ENCODE data around the gene GSDME.

The GSDME gene

GRCh38 chr7:24718977-24719491 lies 38.2 kb downstream of the GSDME start:
- no peak for DNase-seq

- DNase-seq = no peak
Measured at GRCh38 chr7:24718431-24718831, 38.8 kb downstream of the GSDME start.

GRCh38 chr7:24717694-24718320 lies 39.5 kb downstream of the GSDME start:
- no peak for DNase-seq

GRCh38 chr7:24717247-24717622 lies 40.0 kb downstream of the GSDME start:
- no peak for DNase-seq

- DNase-seq = no peak
Measured at GRCh38 chr7:24716480-24717246, 40.6 kb downstream of the GSDME start.

- peak in 1 of 2 donors; percentile 24 for DNase-seq
Measured at GRCh38 chr7:24715661-24716479, 41.4 kb downstream of the GSDME start.

- no peak for DNase-seq
Measured at GRCh38 chr7:24715171-24715570, 42.1 kb downstream of the GSDME start.

- no peak for DNase-seq
Measured at GRCh38 chr7:24714676-24715010, 42.6 kb downstream of the GSDME start.

- no peak for DNase-seq
Measured at GRCh38 chr7:24713850-24714675, 43.2 kb downstream of the GSDME start.

GRCh38 chr7:24713039-24713793 lies 44.0 kb downstream of the GSDME start:
- DNase-seq = no peak

GRCh38 chr7:24709585-24710360 lies 47.5 kb downstream of the GSDME start:
- DNase-seq = no peak

- DNase-seq = no peak
Measured at GRCh38 chr7:24709051-24709450, 48.2 kb downstream of the GSDME start.

- DNase-seq = no peak
Measured at GRCh38 chr7:24707988-24708615, 49.2 kb downstream of the GSDME start.

GRCh38 chr7:24706211-24707170 lies 50.8 kb downstream of the GSDME start:
- no peak for DNase-seq

- DNase-seq = no peak
Measured at GRCh38 chr7:24705461-24705954, 51.8 kb downstream of the GSDME start.

GRCh38 chr7:24704311-24704710 lies 53.0 kb downstream of the GSDME start:
- no peak for DNase-seq

GRCh38 chr7:24703296-24703695 lies 54.0 kb downstream of the GSDME start:
- no peak for DNase-seq

- DNase-seq = no peak
Measured at GRCh38 chr7:24702755-24703154, 54.5 kb downstream of the GSDME start.

Measured in hippocampal formation (tissue), 2 donors.